Islet of Langerhans (tissue), 1 donor: ENCODE results near the gene TMCC3.

Experiments used
- FAIRE-seq: peaks from one replicate; lab custom pipeline; 2011; peaks lifted over from hg19 to GRCh38; lab: Jason Lieb, UNC

Gene TMCC3

DNA sequence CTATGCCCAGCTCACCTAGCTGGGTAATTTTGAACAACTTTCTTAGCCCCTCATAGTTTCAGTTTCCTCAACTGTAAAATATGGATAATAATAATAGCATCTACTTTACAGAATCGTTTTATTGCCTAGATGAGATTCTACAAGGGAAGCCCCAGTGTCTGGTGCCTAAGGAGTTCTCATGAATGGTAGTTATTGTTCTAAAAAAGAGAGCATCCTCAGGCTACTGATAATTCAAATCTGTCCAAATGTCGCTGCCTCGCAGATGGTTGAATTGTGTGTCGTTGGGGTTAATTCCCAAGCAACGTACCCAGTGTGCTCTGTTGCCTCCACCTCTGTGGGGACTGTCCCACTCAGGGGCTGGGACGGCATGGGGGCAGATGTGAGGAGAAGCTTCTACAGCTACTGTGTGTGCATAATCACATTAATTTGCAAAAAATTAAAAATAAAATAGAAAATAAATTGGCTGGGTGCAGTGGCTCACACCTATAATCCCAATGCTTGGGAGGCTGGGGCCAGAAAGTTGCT lies 119.1 kb downstream of the TMCC3 start:
- FAIRE-seq: no peak

DNA sequence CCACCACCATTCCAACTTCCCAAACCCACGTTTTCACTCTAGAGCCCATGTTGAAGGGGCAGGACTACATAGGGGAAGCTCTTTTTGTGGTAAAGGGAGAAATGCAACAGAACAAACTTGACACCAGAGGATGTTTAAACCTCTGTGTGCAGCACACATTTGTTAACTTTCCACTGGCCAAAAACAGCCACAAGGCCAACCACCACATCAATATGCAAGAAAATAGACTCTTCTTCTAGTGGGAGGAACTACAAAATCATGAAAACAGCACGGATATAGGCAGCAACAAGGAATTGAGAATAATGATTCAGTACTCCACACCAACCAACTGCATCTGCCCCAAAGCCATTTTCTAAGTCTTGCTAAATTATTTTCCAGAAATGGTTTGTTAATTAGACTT lies 124.4 kb downstream of the TMCC3 start:
- no peak for FAIRE-seq
